ENCODE results near the gene KRTAP5-10. TPM values are rescaled to one million over a fixed set of nuclear protein-coding genes. Genes with fewer than 3 reads are reported as not detected.

Gene KRTAP5-10
- total RNA-seq, 1 experiment from 2014 or later, result not detected

GRCh38 chr11:71555508-71555907 lies 9.9 kb upstream of the KRTAP5-10 start:
- Mint-ChIP-seq H3K27me3 (ENCODE audit: unreplicated experiment) (peaks cover 55% of the 10 kb centered on the region), H3K4me3 (ENCODE audit: low read depth, unreplicated experiment) (no peak overlapping the region), H3K4me1 (ENCODE audit: low read depth, unreplicated experiment) (no peaks in the 10 kb centered on the region), H3K9me3 (ENCODE audit: low read depth, unreplicated experiment) (no peaks in the 10 kb centered on the region), H3K36me3 (ENCODE audit: insufficient read depth, unreplicated experiment) (no peaks in the 10 kb centered on the region), H3K27ac (ENCODE audit: unreplicated experiment) (no peak overlapping the region)
- TF ChIP-seq CTCF (IDR thresholded peaks at IDR 0.05; ENCODE audit: unreplicated experiment), result no peak
- intact Hi-C loops (cut with micrococcal nuclease; ENCODE audit: unreplicated experiment), result no loop called here
- CTCF ChIA-PET, result no interaction called here
- no peak for DNase-seq
- BruUV-seq (replicated peaks), result no TSS peak

GRCh38 chr11:71556018-71556417 lies 9.3 kb upstream of the KRTAP5-10 start:
- no peaks in the 10 kb centered on the region for H3K36me3 Mint-ChIP-seq (ENCODE audit: insufficient read depth, unreplicated experiment)
- no peak for DNase-seq
- BruUV-seq (replicated peaks), result no TSS peak
- CTCF ChIA-PET, result no interaction called here
- no peaks in the 10 kb centered on the region for H3K9me3 Mint-ChIP-seq (ENCODE audit: low read depth, unreplicated experiment)
- TF ChIP-seq CTCF (IDR thresholded peaks at IDR 0.05; ENCODE audit: unreplicated experiment), result no peak
- intact Hi-C loops (cut with micrococcal nuclease; ENCODE audit: unreplicated experiment), result no loop called here
- H3K27me3 Mint-ChIP-seq (ENCODE audit: unreplicated experiment), result peaks cover 55% of the 10 kb centered on the region
- H3K4me1 Mint-ChIP-seq (ENCODE audit: low read depth, unreplicated experiment), result no peaks in the 10 kb centered on the region
- no peak overlapping the region for H3K27ac Mint-ChIP-seq (ENCODE audit: unreplicated experiment)
- H3K4me3 Mint-ChIP-seq (ENCODE audit: low read depth, unreplicated experiment), result no peak overlapping the region

GRCh38 chr11:71557257-71557656 lies 8.1 kb upstream of the KRTAP5-10 start:
- BruUV-seq (replicated peaks), result no TSS peak
- intact Hi-C loops (cut with micrococcal nuclease; ENCODE audit: unreplicated experiment), result no loop called here
- CTCF ChIA-PET, result no interaction called here
- no peak overlapping the region for H3K27ac Mint-ChIP-seq (ENCODE audit: unreplicated experiment)
- no peak for TF ChIP-seq CTCF (IDR thresholded peaks at IDR 0.05; ENCODE audit: unreplicated experiment)
- DNase-seq, result no peak
- no peaks in the 10 kb centered on the region for H3K4me1 Mint-ChIP-seq (ENCODE audit: low read depth, unreplicated experiment)
- H3K4me3 Mint-ChIP-seq (ENCODE audit: low read depth, unreplicated experiment), result no peak overlapping the region
- H3K36me3 Mint-ChIP-seq (ENCODE audit: insufficient read depth, unreplicated experiment), result no peaks in the 10 kb centered on the region
- H3K9me3 Mint-ChIP-seq (ENCODE audit: low read depth, unreplicated experiment), result peaks cover 4% of the 10 kb centered on the region
- H3K27me3 Mint-ChIP-seq (ENCODE audit: unreplicated experiment), result peaks cover 62% of the 10 kb centered on the region

GRCh38 chr11:71558996-71559395 lies 6.4 kb upstream of the KRTAP5-10 start:
- intact Hi-C loops (cut with micrococcal nuclease; ENCODE audit: unreplicated experiment), result no loop called here
- Mint-ChIP-seq H3K4me3 (ENCODE audit: low read depth, unreplicated experiment) (no peak overlapping the region), H3K9me3 (ENCODE audit: low read depth, unreplicated experiment) (peaks cover 4% of the 10 kb centered on the region), H3K4me1 (ENCODE audit: low read depth, unreplicated experiment) (no peaks in the 10 kb centered on the region), H3K36me3 (ENCODE audit: insufficient read depth, unreplicated experiment) (no peaks in the 10 kb centered on the region), H3K27me3 (ENCODE audit: unreplicated experiment) (peaks cover 79% of the 10 kb centered on the region), H3K27ac (ENCODE audit: unreplicated experiment) (no peak overlapping the region)
- TF ChIP-seq CTCF (IDR thresholded peaks at IDR 0.05; ENCODE audit: unreplicated experiment), result no peak
- no TSS peak for BruUV-seq (replicated peaks)
- DNase-seq, result no peak
- CTCF ChIA-PET, result interaction anchor here (1.7 kb wide), 2 partner anchors 10 to 17 kb away, joined by 3 to 4 read pairs; partner anchors contain the start of gene KRTAP5-9

Data from Calu3 (cell line).